GM19239 (cell line): ENCODE results near the gene RASSF7.

Experiments
- DNase-seq: peaks from one replicate; pipeline ENCODE4 v3.0.0; 2011; ENCODE audit warnings: low spot score; ENCODE audit not compliant: insufficient read length
- FAIRE-seq: peaks from 2 replicates; lab custom pipeline; 2011; peaks lifted over from hg19 to GRCh38; lab: Jason Lieb, UNC

The RASSF7 gene

DNA sequence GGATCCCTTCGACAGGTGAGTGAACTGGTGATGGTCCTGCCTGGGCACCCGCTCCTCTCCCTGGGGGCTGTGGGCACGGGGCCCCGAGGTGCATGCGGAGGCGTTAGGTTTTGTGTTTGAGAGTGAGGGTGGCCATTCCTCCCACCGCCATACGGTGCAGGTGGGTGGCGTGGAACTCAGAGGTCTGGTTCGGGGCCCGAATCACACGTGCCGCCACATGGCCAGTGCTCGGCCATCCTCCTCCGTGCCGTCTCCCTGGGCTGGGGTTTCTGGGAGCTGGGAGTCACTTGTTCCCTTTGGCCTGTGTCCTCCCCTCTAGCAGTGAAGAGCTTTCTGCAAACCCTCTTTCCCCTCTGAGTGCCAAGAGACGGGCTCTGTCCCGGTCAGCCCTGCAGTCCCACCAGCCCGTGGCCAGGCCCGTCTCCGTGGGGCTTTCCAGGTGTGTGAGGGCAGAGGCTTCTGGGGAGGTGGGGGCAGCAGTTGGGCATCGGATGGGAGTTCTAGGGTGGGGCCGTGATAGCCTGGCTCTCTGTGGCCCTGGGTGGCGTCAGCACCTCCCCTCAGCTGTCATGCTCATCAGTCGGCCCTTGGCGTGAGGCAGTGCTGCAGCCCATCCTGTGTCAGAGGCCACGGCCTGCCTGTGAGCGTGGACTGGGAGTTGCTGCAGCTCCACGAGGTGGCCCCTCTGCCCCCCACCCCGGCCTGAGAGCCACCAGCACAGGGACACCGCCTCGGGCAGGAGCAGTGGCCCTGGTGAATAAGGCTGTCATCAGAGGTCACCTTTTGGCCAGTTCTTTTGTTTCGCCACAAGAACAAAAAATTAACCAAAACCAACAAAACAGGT is 44.7 kb downstream of the RASSF7 start:
- FAIRE-seq, result no peak
- no peak for DNase-seq

DNA sequence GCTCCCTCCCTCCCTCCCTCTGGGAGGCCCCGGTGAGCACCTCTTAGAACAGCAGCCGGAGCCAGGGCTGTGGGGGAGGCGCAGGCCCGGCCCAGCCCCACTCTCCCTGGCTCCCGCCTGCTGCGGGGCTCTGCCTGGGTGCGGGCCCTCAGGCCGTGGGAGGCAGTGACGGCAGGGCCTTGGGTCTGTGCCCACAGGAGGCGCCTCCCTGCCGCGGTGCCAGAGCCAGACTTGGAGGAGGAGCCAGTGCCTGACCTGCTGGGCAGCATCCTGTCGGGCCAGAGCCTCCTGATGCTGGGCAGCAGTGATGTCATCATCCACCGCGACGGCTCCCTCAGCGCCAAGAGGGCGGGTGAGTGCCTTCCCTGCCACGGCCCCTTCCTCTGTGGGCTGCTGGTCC is 45.5 kb downstream of the RASSF7 start:
- DNase-seq (no peak), FAIRE-seq (no peak)

DNA sequence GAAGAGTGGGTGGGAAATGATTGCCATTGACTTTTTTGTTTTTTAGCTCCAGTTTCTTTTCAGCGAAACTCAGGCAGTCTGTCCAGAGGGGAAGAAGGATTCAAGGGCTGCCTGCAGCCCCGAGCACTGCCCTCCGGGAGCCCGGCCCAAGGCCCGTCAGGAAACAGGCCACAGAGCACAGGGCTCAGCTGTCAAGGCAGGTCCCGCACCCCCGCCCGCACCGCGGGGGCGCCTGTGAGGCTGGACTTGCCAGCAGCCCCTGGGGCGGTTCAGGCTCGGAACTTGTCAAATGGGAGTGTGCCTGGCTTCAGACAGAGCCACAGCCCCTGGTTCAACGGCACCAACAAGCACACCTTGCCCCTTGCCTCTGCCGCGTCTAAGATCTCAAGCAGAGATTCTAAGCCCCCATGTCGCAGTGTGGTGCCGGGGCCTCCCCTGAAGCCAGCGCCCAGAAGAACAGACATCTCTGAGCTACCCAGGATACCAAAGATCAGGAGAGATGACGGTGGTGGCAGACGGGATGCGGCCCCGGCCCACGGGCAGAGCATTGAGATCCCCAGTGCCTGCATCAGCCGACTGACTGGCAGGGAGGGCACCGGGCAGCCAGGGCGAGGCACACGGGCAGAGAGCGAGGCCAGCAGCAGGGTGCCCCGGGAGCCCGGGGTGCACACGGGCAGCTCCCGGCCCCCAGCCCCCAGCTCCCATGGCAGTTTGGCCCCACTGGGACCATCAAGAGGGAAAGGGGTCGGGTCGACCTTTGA is 46.4 kb downstream of the RASSF7 start:
- no peak for FAIRE-seq

DNA sequence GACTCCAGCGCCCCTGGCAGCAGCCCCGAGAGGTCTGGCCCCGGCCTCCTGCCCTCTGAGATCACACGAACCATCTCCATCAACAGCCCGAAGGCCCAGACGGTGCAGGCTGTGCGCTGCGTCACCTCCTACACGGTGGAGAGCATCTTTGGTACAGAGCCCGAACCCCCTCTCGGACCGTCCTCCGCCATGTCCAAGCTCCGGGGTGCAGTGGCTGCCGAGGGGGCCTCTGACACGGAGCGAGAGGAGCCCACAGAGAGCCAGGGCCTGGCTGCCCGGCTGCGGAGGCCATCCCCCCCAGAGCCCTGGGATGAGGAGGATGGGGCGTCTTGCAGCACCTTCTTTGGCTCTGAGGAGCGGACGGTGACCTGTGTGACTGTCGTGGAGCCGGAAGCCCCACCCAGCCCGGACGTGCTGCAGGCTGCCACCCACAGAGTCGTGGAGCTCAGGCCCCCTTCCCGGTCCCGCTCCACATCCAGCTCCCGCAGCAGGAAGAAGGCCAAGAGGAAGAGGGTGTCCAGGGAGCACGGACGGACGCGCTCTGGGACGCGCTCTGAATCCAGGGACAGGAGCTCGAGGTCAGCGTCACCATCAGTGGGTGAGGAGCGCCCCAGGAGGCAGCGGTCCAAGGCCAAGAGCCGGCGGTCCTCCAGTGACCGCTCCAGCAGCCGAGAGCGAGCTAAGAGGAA is 47.3 kb downstream of the RASSF7 start:
- no peak for DNase-seq
- no peak for FAIRE-seq

More for the DNA sequence above, 46.4 kb downstream of the RASSF7 start:
- no peak for DNase-seq

DNA sequence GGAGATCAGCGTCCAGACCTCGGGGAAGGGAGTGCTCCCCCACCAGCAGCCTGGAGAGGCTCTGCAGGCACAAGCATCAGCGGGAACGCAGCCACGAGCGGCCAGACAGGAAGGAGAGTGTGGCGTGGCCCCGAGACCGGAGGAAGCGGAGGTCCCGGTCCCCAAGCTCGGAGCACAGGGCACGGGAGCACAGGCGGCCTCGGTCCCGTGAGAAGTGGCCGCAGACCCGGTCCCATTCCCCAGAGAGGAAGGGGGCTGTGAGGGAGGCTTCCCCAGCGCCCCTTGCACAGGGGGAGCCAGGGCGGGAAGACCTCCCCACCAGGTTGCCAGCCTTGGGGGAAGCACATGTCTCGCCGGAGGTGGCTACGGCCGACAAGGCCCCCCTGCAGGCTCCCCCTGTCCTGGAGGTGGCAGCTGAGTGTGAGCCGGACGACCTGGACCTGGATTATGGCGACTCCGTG is 48.1 kb downstream of the RASSF7 start:
- FAIRE-seq, result no peak
- no peak for DNase-seq

DNA sequence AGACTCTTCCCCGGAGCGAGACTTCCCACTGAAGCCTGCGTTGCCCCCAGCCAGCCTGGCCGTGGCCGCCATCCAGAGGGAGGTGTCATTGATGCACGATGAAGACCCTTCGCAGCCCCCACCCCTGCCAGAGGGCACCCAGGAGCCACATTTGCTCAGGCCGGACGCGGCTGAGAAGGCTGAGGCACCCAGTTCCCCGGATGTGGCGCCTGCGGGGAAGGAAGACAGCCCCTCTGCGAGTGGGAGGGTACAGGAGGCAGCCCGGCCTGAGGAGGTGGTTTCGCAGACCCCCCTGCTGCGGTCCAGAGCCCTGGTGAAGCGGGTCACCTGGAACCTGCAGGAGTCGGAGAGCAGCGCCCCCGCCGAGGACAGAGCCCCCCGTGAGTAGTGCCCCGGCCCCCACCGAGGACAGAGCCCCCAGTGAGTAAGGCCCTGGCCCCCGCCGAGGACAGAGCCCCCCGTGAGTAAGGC is 48.6 kb downstream of the RASSF7 start:
- FAIRE-seq (no peak), DNase-seq (no peak)

DNA sequence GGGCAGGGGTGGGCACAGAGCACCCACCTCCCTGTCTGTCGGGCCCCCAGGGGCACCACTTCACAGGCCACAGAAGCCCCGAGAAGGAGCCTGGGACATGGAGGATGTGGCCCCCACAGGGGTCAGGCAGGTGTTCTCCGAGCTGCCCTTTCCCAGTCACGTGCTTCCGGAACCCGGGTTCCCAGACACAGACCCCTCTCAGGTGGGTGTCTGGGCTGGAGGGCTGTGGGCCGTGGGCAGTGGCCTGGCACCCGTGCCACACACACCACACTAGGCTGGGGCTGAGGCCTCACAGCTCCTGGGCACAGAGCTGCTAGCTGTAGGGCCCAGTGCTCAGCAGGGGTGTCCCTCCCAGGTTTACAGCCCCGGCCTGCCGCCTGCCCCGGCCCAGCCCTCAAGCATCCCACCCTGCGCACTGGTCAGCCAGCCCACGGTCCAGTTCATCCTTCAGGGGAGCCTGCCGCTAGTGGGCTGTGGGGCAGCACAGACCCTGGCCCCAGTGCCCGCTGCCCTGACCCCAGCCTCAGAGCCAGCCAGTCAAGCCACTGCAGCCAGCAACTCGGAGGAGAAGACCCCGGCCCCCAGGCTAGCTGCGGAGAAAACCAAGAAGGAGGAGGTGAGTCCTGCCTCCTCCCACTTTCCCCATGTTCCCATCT is 49.5 kb downstream of the RASSF7 start:
- no peak for DNase-seq
- no peak for FAIRE-seq

DNA sequence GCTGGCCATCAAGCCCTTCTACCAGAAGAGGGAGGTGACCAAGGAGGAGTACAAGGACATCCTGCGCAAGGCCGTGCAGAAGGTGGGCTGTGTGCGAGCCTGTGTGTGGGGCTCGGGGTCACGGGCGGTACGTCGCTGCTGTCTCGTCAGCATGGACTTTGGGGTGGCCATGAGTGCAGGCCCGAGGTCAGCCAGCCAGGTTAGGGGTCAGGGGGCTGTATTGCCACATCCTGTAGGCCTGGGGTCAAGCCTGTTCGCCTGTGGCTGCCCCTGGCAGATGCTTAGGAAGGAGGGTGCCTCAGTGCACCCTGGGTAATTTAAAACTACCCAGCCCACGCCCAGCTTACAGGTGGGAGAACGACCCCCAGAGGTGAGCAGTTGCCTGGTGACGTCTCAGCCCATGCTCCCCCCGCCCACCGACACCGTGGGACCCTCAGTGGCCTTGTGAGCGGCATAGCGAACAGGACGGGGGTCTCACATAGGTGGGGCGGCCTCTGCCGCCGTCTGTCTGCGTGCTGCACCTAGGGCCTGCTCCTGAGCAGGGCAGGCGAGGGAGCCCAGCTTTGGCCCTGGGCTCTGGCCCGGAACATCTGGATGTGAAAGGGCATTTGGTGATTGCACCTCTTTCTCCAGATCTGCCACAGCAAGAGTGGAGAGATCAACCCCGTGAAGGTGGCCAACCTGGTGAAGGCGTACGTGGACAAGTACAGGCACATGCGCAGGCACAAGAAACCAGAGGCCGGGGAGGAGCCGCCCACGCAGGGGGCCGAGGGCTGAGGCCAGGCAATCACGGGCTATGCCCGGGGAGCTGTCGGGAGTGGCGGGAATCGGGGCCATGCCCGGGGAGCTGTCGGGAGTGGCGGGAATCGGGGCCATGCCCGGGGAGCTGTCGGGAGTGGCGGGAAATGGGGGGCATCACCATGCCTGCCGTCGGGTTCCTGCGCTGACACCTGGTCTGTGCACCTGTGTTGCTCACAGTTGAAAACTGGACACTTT is 50.5 kb downstream of the RASSF7 start:
- DNase-seq (no peak), FAIRE-seq (no peak)

DNA sequence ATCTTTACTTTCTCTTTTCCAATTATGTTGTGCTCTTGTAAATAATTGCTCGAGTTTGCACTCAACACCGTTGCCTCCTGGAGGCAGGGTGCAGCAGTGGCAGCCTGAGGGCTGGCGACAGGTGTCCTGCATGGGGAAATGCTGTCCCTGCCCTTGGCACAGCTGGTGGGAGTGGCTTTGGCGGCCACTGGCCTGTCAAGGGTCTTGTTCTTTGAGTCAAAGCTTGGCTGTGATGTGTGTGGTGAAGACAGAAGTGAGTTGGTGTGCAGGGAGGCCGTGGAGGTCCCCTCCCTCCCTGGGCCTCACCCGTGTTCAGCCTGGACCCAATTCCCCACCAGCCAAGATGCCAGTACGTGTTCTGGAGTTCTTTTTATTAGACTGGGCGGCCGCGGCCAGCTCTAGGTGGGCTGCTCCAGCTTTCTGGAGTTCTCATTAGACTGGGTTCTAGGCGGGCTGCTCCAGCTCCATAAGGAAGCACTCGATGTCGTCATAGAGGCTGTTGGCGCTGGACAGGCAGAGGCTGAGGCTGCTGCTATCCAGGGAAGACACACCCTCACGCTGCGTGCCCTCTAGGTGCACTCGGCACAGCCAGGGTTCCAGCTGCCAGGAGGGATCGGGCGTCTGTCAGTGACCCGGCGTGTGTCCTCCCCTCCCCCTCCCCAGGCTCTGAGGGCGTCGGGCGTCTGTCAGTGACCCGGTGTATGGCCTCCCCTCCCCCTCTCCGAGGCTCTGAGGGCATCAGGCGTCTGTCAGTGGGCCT is 51.6 kb downstream of the RASSF7 start:
- FAIRE-seq (peak; percentile 72), DNase-seq (no peak)

DNA sequence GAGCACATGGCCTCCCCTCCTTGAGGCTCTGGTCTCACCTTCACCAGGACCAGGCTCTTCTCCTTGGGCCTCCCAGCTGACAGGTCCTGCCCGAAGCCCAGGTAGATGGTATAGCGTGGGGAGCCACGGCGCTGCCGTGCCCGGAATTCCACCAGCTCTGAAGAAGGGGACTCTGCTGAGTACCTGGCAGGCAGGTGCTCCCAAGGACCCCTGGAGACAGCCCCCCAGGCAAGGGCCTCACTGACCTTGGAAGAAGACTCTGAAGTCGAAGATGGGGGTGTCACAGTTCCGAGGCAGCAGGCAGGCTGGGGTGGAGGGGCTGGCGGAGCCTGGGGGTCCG is 52.2 kb downstream of the RASSF7 start:
- no peak for FAIRE-seq
- no peak for DNase-seq

DNA sequence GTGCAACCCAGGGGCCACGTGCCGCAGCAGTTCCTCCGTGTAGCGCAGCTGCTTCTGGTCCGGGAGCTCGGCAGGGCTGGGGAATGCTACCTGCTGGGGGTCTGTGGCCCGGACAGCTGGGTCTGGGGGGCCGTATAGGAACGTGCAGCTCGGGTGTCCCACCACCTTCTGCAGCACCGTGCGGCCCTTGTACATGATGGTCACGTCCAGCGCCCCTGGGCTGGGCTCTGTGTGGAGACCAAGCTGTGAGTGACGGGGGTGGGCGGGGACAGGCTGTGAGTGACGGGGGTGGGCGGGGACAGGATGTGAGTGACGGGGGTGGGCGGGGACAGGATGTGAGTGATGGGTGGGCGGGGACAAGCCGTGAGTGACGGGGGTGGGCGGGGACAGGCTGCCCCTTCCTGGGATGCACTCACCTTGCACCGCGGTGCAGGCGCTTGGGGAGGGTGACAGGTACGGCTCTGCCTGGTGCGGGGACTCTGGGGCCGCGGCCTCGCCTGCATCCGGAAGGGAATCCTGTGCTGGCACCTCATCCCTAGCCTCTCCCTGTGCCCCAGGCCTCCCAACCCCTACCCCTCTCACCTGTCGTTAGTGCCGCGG is 52.7 kb downstream of the RASSF7 start:
- peak; percentile 68 for FAIRE-seq
- no peak for DNase-seq
